Peyer's patch (tissue), 4 donors: Measurements from ENCODE around the gene COIL. TPM values are rescaled to one million over a fixed set of nuclear protein-coding genes. Genes with fewer than 3 reads are reported as not detected.
"Not testable (repeated sequence)": the region's sequence is repeated elsewhere in the genome, so short reads cannot be mapped to it uniquely, and the experiment has no call there.

Experiments
- DNase-seq, 3 donors: peaks; one replicate each; pipeline ENCODE4 v3.0.0-alpha.2; 2017 to 2019
- H3K27ac ChIP-seq, 4 donors: fragments of 200-600 bp; sonication (generic); one replicate each; pipeline ENCODE4 v1.5.1; 2016 to 2019
- H3K27me3 ChIP-seq, 2 donors: fragments of 200-600 bp; sonication (generic); one replicate each; pipeline ENCODE4 v1.5.1; 2019
- H3K36me3 ChIP-seq, 3 donors: fragments of 200-600 bp; sonication (generic); one replicate each; pipeline ENCODE4 v1.5.1; 2016 to 2019
- H3K4me1 ChIP-seq, 4 donors: fragments of 200-600 bp; sonication (generic); one replicate each; pipeline ENCODE4 v1.5.1; 2016 to 2019
- H3K4me3 ChIP-seq, 4 donors: fragments of 200-600 bp; sonication (generic); 1 replicate in 3 of 4; 2 replicates in 1 of 4; pipeline ENCODE4 v1.5.1; 2016 to 2019; ENCODE audit warnings: mild to moderate bottlenecking in 1 of 4
- H3K9me3 ChIP-seq, 4 donors: fragments of 200-600 bp; sonication (generic); one replicate each; pipeline ENCODE4 v1.5.1; 2016 to 2019; ENCODE audit warnings: mild to moderate bottlenecking in 1 of 4
- POLR2A ChIP-seq, 2 donors: fragments of 450-650 bp; IDR thresholded peaks; one replicate each; pipeline ENCODE4 v1.5.1; 2017; ENCODE audit warnings: antibody characterized with exemption in 2 of 2, mild to moderate bottlenecking in 2 of 2, moderate library complexity in 2 of 2
- total RNA-seq, 4 donors: library from RNA; depleted of rRNA; stranded (reverse); fragments of >200 nt; gene quantifications; one replicate each; pipeline ENCODE4 v1.1.0, GENCODE V29; 2016
- TF ChIP-seq, protein P1 (sequence below), 6 experiments: fragments of 450-650 bp in 4 of 6; fragments of 200-600 bp in 2 of 6; sonication (generic) in 1 of 6; IDR thresholded peaks; one replicate each; pipeline ENCODE4 v1.5.1; 2017 to 2019; ENCODE audit warnings: antibody characterized with exemption in 6 of 6, mild to moderate bottlenecking in 3 of 6, moderate library complexity in 1 of 6

COIL gene
- total RNA-seq, 4 donors from 2014 or later: 8.6 to 20.6 (median 12.5) TPM

DNA sequence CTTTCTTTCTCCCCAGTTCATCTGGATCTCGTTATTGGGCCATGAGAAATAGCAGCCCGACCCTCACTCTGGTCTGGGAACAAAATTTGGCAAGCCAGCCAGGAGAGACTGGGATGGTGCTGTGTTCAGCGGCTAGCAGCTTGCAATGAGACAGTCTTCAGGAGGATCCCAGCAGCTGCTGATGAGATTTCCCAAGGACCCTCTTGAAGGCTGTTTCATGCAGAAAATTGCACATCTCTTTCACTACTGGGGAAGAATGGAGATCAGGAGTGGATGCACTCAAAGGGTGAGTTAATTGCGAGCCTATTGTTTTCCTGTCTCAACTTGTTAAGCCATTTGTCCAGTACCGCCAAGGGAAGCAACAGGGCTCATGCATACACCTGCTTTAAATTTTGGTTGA is 5.5 kb upstream of the COIL start:
- no peak for TF ChIP-seq POLR2A (IDR thresholded peaks at IDR 0.05)
- TF ChIP-seq, protein P1, sequence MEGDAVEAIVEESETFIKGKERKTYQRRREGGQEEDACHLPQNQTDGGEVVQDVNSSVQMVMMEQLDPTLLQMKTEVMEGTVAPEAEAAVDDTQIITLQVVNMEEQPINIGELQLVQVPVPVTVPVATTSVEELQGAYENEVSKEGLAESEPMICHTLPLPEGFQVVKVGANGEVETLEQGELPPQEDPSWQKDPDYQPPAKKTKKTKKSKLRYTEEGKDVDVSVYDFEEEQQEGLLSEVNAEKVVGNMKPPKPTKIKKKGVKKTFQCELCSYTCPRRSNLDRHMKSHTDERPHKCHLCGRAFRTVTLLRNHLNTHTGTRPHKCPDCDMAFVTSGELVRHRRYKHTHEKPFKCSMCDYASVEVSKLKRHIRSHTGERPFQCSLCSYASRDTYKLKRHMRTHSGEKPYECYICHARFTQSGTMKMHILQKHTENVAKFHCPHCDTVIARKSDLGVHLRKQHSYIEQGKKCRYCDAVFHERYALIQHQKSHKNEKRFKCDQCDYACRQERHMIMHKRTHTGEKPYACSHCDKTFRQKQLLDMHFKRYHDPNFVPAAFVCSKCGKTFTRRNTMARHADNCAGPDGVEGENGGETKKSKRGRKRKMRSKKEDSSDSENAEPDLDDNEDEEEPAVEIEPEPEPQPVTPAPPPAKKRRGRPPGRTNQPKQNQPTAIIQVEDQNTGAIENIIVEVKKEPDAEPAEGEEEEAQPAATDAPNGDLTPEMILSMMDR (IDR thresholded peaks at IDR 0.05): no peak
- H3K9me3 ChIP-seq: no peaks in the 10 kb centered on the region
- H3K27me3 ChIP-seq: no peaks in the 10 kb centered on the region
- H3K36me3 ChIP-seq: no peaks in the 10 kb centered on the region
- DNase-seq: no peak
- H3K4me3 ChIP-seq: no peak overlapping the region
- no peak overlapping the region for H3K27ac ChIP-seq
- no peaks in the 10 kb centered on the region for H3K4me1 ChIP-seq

DNA sequence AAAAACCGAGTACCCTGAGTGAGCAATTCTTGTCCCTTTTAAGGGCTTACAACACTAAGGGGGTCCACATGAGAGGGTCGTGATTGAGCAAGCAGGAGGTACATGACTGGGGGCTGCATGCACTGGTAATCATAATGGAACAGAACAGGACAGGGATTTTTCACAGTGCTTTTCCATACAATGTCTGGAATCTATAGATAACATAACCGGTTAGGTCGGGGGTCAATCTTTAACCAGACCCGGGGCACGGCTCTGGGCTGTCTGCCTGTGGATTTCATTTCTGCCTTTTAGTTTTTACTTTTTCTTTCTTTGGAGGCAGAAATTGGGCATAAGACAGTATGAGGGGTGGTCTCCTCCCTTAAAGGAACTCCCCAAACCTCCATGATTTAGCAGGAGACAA is 4.8 kb upstream of the COIL start:
- H3K4me1 ChIP-seq, DNase-seq, H3K27me3 ChIP-seq, H3K4me3 ChIP-seq, H3K36me3 ChIP-seq, H3K27ac ChIP-seq, H3K9me3 ChIP-seq: not testable (repeated sequence)

DNA sequence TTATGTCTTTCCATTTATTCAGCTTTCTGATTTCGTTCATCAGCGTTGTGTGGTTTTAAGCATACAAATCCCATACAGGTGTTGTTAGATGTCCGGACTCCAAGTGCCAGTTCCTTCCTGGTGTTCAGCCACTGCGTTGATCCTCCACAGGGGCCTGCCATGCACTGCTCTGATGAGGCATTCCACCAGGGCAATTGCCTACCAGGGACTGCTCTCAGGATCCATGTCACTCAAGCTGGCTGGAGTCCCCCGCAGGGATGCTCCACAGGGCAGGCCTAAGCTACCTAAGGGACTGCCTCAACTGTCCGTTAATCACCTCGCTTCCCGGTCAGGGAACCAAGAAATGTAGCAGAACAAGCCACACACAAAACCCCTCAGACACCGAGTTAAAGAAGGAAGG is 4.4 kb upstream of the COIL start:
- DNase-seq, H3K27me3 ChIP-seq, H3K36me3 ChIP-seq, H3K9me3 ChIP-seq, H3K4me1 ChIP-seq, H3K27ac ChIP-seq, H3K4me3 ChIP-seq: not testable (repeated sequence)

DNA sequence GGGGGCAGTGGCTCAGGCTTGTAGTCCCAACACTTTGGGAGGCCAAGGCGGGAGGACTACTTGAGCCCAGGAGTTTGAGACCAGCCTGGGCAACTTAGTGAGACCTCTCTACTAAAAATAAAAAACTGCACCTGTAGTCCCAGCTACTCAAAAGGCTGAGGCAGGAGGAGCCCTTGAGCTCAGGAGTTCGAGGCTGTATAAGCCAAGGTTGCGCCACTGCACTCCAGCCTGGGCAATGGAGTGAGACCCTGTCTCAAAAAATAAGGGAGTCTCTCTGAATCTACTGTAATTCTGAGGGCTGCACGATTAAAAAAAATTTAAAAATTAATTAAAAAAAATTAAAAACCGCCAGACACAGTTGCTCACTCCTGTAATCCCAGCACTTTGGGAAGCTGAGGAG is 3.9 kb downstream of the COIL start:
- H3K27me3 ChIP-seq: no peaks in the 10 kb centered on the region
- H3K9me3 ChIP-seq: no peaks in the 10 kb centered on the region
- DNase-seq: no peak
- TF ChIP-seq POLR2A (IDR thresholded peaks at IDR 0.05): no peak
- TF ChIP-seq, protein P1 (IDR thresholded peaks at IDR 0.05): no peak
- no peak overlapping the region for H3K4me3 ChIP-seq
- H3K4me1 ChIP-seq: peaks cover 3 to 15% (median 7%) of the 10 kb centered on the region in 4 donors
- H3K27ac ChIP-seq: no peak overlapping the region
- no peaks in the 10 kb centered on the region for H3K36me3 ChIP-seq

DNA sequence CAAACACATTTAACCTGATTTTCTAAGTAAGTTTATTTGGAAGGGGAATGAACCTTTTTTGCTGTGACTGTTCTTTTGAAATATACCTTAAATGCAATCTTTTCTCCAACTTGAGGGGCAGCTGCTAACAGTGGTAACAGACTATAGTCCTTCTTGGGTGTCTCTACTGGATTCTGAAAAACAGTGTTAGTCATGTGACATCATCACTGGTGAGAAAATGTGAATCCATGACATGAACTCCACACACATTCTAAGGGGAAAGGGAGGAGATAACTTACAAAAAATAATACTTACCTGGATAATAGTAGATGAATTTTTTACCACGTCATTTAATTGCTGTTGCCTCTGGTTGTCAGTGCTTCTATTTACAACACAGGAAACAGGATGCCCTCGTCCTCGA is 11.3 kb downstream of the COIL start:
- no peak overlapping the region for H3K4me3 ChIP-seq
- H3K27me3 ChIP-seq: no peaks in the 10 kb centered on the region
- peaks cover 0 to 56% (median 0%) of the 10 kb centered on the region in 3 donors for H3K36me3 ChIP-seq
- H3K4me1 ChIP-seq: no peaks in the 10 kb centered on the region
- TF ChIP-seq, protein P1 (IDR thresholded peaks at IDR 0.05): no peak
- TF ChIP-seq POLR2A (IDR thresholded peaks at IDR 0.05): no peak
- no peak overlapping the region for H3K27ac ChIP-seq
- no peak for DNase-seq
- no peaks in the 10 kb centered on the region for H3K9me3 ChIP-seq

DNA sequence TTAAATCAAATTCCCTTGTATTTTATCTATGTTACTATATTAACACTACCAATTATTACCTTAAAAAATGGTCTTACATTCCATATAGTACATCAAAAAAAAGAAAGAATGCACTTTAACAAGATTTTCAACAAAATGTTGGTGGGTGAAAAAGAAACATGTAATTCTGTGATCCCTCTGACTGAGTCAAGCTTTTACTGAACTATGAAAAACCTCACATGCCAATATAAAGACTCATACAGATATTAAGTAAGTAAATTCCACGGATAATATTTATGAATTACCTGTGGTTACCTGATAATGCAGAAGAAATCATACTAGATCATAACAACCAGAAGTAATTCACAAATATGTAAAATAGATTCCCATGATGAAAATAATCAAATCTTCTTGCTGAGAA is 12.4 kb downstream of the COIL start:
- TF ChIP-seq POLR2A (IDR thresholded peaks at IDR 0.05): no peak
- TF ChIP-seq, protein P1 (IDR thresholded peaks at IDR 0.05): no peak
- Histone ChIP-seq H3K4me1 (no peaks in the 10 kb centered on the region), H3K36me3 (peaks cover 0 to 67% (median 0%) of the 10 kb centered on the region in 3 donors)

DNA sequence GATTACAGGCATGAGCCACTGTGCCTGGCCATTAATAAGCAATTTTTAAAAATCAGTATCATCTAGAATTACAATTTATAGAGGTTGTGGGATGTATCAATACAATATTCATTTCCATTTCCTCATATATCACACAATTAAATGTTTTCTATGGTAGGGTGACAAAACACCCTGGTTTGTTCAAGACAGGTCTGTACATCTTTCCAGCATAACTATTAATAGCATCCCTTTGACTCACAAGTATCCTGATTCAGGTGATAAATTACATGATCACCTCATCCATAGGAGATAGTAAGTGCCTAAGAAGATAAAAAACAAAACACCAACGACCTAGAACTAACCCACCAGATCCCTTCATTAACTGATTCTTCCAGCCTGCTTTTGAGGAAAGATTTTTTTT is 13.1 kb downstream of the COIL start:
- H3K4me3 ChIP-seq: no peak overlapping the region
- no peaks in the 10 kb centered on the region for H3K9me3 ChIP-seq
- peaks cover 0 to 72% (median 0%) of the 10 kb centered on the region in 3 donors for H3K36me3 ChIP-seq
- H3K27ac ChIP-seq: no peak overlapping the region
- H3K4me1 ChIP-seq: no peaks in the 10 kb centered on the region
- DNase-seq: no peak
- no peaks in the 10 kb centered on the region for H3K27me3 ChIP-seq
- TF ChIP-seq, protein P1 (IDR thresholded peaks at IDR 0.05): no peak
- TF ChIP-seq POLR2A (IDR thresholded peaks at IDR 0.05): no peak

More for the DNA sequence above, 12.4 kb downstream of the COIL start:
- Histone ChIP-seq H3K27ac (no peak overlapping the region), H3K27me3 (no peaks in the 10 kb centered on the region), H3K9me3 (no peaks in the 10 kb centered on the region), H3K4me3 (no peak overlapping the region)
- no peak for DNase-seq
